NCI-H146 (cell line): ENCODE measurements around the gene CZIB.
"Not testable (repeated sequence)": the region's sequence is repeated elsewhere in the genome, so short reads cannot be mapped to it uniquely, and the experiment has no call there.

Source experiments
- DNase-seq: peaks from one replicate; lab custom pipeline; 2025; lab: John Stamatoyannopoulos, UW

Gene CZIB

DNA sequence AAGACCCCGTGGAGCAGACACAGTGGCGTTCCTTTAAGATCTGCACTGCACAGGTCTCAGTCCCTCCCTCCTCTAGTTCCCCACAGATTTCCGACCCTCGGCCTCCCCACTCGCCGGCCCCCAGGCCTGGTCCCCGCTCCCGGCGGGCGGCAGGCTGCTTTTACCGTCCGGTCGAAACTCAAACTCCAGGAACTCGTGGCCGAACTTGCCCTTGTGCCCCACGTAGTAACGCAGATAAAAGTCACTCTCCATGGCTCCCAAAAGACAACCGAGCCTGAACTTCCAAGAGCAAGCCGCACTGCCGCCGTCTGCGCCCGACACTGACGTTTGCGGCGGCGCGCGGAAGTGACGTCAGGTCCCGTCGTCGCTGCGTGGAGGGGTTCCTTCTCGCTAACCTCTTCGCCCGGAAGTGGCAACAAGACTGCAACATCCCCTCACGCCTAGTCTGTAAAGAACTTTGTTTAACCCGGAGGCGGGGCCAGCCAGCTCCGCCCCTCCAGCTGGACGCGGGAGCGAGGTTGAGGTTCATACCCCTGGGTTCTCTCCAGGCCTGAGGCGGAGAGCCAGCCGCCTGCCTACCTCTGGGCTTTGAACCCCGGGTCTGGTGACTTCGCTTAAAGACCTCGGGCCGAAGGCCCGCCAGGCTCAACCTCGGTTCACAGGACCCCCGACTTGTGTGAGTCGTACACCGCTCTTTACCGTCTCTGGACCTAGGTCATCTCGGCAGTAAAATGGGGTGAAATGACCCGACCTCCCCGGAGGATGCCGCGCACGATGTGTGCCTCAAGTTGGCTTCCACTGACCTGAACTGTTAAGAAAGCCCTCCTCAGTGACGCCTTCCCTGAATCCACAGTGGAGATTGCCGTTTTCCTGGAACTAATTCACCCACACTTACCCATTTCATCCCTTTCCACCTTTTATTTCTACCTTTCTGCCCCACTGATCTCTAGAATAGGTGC lies 18.0 kb upstream of the CZIB start, which contains the start of gene MAGOH:
MAGOH (minus strand) TSS at position 322 of the 959 bp plus-strand sequence; CDS start at position 252, 70 bp downstream.
- peak; percentile 95 for DNase-seq

DNA sequence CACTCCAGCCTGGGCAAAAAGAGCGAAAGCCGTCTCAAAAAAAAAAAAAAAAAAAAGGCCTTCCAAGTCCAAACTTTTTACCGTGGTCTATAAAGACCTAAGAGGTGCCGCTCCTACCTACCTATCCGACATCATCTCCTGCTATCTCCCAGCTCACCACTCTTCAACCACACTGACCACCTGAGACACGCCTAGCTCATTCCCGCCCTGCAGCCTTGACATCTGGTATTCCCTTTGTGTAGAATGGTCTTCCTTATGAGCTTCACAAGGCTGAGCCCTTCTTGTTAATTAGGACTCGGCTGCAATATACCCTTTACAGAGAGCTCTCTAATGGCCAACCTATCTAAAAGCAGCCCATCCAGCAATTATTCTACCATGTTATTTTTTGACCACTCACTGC lies 17.2 kb upstream of the CZIB start:
- DNase-seq: peak; percentile 17

DNA sequence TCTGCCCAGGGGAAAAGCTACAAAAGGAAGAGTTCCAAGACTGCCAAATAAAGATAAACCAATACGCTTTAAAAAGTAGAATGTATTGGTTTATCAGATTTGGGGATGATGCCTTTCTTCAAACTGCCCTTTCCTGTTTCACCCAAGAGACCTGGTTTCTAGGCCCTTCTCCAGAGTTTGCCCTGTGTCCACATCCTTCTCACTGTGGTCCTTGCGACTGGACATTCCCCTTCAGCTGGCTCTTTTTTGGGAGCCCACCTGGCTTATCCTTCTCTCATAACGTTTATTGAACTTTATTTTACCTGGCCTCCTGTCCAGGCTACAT lies 490 bp upstream of the CZIB start:
- no peak for DNase-seq

GRCh38 chr1:53219711-53220110 lies 723 bp downstream of the CZIB start:
- no peak for DNase-seq

DNA sequence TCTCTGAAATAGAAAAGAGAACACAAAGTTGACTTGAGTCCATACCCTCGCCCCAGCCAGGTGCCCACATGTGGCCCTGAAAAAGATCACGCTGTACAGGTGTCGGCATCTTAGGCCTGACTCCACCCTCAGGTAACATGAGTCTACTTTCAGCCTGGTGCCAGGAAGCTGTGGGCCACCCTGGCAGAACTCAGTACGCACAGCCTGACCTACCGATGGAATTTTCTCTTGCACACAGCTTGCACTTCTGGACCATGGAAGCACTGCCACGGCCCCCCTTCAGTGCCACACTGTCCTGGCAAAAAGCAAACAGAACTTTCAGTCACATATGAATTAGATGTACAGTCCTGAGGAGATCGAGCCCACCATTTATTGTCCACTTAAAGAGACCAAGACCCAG lies 2.2 kb downstream of the CZIB start:
- no peak for DNase-seq

- DNase-seq: no peak
Measured at GRCh38 chr1:53214376-53214940, 6.0 kb downstream of the CZIB start.

DNA sequence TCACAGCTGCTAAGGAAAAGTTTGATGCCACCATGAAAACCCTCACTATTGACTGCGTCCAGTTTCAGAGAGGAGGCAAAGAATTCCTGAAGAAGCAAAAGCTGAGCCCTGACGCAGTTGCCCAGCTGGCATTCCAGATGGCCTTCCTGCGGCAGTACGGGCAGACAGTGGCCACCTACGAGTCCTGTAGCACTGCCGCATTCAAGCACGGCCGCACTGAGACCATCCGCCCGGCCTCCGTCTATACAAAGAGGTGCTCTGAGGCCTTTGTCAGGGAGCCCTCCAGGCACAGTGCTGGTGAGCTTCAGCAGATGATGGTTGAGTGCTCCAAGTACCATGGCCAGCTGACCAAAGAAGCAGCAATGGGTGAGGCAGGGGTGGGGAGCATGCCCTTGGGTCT lies 9.5 kb downstream of the CZIB start:
- no peak for DNase-seq

DNA sequence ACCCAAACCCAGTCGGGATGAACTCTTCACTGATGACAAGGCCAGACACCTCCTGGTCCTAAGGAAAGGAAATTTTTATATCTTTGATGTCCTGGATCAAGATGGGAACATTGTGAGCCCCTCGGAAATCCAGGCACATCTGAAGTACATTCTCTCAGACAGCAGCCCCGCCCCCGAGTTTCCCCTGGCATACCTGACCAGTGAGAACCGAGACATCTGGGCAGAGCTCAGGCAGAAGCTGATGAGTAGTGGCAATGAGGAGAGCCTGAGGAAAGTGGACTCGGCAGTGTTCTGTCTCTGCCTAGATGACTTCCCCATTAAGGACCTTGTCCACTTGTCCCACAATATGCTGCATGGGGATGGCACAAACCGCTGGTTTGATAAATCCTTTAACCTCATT lies 10.1 kb downstream of the CZIB start:
- DNase-seq: no peak

DNA sequence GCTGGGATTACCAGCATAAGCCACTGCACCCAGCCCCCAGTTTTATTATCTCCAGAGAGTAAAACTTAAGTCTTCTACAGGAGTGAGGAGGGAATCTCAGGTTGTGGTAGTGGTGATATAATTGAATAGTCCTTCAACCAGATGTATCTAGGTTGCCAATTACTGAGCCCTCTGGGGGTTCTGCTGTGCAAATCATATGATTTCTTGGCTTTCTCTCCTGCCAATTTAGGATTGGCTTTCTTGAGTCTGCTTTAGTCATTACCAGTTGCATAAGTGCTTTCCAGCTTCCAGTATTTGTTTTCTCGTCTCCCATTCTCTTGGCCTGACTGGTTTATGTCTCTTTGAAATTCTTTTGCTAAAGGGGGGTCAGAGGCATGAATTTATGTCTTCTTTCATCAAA lies 12.7 kb downstream of the CZIB start:
- no peak for DNase-seq

DNA sequence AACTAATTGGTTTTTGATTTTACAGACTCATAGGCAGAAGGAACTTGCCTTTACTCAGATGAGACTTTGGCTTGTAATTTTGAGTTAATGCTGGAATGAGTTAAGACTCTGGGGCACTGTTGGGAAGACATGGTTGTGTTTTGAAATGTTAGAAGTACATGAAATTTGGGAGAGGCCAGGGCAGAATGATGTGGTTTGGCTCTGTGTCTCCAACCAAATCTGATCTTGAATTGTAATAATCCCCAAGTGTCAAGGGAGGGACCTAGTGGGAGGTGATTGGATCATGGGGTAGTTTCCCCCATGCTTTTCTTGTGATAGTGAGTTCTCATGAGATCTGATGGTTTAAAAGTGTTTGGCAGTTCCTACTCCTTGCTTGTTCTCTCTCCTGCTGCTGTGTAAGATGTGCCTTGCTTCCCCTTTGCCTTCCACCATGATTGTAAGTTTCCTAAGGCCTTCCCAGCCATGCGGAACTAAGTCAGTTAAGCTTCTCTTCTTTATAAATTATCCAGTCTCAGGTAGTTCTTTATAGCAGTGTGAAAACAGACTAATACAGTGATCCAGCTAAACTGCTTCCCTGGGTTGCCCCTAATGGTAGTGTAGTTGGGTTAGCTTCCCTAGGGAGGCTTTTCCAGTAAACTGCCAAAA lies 13.6 kb downstream of the CZIB start:
- no peak for DNase-seq

DNA sequence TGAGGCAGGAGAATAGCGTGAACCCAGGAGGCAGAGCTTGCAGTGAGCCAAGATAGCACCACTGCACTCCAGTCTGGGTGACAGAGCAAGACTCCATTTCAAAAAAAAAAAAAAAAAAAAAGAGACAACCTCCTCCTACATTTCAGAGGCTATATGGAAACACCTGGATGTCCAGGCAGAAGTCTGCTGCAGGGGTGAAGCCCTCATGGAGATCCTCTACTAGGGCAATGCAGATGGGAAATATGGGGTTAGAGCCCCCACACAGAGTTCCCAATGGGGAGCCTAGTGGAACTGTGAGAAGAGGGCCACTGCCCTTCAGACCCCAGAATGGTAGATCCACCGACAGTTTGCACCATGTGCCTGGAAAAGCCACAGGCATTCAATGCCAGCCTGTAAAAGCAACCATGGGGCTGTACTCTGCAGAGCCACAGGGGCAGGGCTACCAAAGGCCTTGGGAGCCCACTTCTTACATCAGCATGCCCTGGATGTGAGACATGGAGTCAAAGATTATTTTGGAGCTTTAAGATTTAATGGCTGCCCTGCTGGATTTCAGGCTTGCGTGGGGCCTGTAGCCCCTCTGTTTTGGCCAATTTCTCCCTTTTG lies 14.2 kb downstream of the CZIB start:
- DNase-seq: not testable (repeated sequence)

GRCh38 chr1:53205496-53205895 lies 14.9 kb downstream of the CZIB start:
- not testable (repeated sequence) for DNase-seq

DNA sequence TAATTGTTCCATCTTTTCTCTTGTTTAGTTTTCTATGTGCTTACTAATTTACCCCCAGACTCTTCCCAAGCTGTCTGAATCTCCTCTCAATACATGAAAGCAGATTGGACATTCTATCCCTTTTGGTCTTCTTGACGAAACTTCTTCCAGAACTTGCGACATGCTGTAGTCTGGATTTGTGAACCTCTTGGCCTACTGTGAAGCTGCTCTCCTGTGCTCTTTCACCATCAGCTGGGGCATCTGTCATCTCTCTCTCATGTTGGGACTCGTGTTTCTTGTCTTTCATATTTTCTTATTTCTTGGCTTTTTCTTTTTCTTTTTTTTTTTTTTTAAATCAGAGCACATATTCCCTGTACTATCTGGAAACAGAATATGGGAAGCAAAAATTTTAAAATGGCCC lies 17.0 kb downstream of the CZIB start:
- no peak for DNase-seq

GRCh38 chr1:53198241-53198651 lies 22.2 kb downstream of the CZIB start:
- DNase-seq: no peak

DNA sequence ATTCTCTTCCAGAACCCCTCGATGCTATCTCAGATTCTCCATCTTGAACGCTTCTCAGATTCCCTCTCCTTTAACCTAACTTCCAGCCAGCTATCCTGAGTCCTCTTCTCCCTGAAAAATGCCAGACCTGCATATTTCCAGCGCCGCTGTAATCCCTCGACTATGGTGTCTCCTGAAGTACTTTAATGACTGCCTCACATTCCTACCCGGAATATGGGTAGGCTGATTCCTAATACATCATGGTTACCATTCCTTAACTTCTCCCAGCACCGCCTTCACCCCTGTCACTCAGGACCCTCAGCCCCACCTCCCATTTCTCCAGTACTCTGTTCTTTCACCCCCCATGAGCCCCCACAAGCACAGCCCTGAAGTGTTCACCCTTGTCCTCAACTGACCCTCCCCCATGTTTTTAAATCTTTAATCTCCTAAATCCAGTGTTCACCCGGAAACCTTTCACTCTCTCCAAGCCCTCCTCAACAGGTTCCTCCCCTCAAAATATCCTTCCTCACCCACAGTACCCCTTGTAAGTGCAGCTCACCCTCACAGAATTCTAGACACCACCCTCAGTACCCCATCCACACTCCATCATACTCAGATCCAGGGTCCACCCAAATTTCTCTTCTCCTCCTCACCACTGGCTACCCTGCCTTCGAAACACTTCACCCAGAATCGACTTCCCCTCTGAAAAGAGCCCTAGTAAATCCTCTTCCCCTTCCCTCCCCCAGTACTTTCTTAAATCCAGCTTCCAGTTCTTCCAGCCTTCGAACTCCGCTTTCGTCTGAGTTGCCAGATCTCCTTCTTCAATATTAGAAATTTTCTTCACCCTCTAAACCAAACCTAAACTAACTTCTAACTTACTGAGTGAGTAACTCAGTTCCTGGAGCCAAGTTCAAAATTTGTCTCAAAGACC lies 22.9 kb downstream of the CZIB start:
- DNase-seq: no peak

- peak; percentile 95 for DNase-seq
Measured at GRCh38 chr1:53196485-53197290, 23.7 kb downstream of the CZIB start, which contains the start of gene CPT2. Gene CPT2 (plus strand): TSS chr1:53196824. CDS start chr1:53196944, 120 bp downstream.

DNA sequence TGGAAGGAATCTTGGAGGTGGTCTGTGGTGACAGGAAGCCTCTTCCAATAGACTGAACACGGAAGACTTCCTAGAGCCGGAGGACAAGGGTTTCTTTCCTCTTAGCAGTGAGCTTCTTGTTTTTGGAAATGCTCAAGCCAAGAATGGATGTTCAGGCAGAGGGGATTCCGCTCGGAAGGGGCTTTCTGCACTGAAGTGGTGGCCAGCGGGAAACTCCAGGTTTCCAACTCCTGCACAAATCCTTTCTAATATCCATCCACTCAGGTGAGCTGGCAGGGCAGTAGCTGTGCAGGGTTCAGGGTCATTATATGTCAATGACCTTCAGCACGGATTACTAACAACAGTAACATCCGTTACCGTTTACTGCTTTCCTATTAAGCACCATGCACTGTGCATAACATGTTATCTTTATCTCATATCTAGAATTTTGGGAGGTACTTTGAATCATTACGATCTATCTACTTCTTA lies 24.4 kb downstream of the CZIB start:
- DNase-seq: peak; percentile 16

DNA sequence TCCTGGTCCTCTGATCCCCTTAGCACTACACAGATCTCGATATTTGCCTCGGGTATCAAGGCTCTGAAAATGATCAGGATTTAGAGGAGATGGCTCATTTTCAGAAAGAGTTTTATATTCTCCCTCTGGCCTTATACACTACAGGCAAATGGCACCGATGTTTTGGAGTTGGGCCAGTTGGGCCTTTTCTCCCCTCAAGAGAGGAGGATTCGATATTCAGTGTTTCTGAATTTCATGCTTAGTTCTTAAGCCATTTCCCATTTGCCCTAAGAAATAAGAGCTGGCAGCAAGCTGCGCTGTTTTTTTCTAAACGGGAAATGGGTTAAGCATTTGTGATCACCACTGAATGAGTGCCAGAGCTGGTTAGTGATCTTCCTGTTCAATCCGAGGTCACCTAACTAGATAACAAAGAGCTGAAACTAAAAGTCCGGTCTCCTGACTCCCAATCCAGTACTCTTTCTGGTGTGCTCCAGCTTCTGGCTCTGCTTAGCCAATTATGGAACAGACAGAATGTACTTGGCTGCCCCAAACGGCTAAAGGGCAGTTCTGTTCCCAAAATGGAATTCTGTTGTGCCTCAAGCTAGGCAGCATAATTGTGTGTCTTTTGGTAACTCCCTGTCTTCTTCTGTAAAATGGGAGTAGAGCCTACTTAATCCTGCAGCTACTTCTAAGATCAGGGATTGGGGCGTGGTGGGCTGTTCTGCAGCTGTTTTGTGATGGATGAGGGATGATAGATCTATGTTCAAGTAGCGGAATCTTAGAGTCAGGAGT lies 25.0 kb downstream of the CZIB start:
- DNase-seq: no peak

GRCh38 chr1:53190210-53190611 lies 30.2 kb downstream of the CZIB start:
- DNase-seq: no peak

DNA sequence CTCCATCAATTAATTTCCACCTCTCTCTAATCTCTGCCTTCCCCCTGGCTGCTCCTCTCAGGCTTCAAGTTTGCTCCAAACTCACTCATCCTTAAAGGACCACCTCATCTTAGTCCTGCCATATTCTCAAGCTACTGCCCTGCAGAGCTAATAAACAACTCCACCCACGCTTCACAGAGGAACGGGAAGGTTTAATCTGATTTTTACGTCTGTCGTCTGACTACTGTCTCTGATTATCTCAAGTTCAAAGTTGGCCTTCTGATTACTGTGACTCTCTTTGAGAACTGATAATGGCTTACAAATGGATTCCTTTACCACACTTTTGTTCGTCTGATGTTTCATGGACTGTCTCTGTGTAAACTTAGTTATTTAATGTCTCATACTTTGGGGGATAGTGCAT lies 31.4 kb downstream of the CZIB start:
- no peak for DNase-seq
